CD14-positive monocyte (primary cell): ENCODE measurements around the gene ZSWIM5. TPM values are rescaled to one million over a fixed set of nuclear protein-coding genes. Genes with fewer than 3 reads are reported as not detected.

Source experiments
- DNase-seq, 3 donors: peaks; one replicate each; pipeline ENCODE4 v3.0.0-alpha.2; 2011 to 2022
- H2AFZ ChIP-seq: 2 replicates; pipeline ENCODE4 v1.6.0; 2012; ENCODE audit warnings: mild to moderate bottlenecking, low read depth, low read length, inconsistent platforms; ENCODE audit not compliant: insufficient read depth, poor library complexity, severe bottlenecking
- H3K27ac ChIP-seq, 2 donors: 1 replicate in 1 of 2; 2 replicates in 1 of 2; pipeline ENCODE4 v1.5.1; 2012 to 2013; ENCODE audit warnings: low read length in 2 of 2, control low read depth in 1 of 2, inconsistent platforms in 1 of 2, low read depth in 1 of 2, mild to moderate bottlenecking in 1 of 2
- H3K27me3 ChIP-seq, 2 donors: one replicate each; pipeline versions ENCODE4 v1.6.0 to v1.6.1; 2011 to 2013; ENCODE audit warnings: low read length in 2 of 2; ENCODE audit not compliant: control insufficient read depth in 2 of 2, insufficient read depth in 2 of 2
- H3K36me3 ChIP-seq, 2 donors: replicated peaks in 1 of 2; 1 replicate in 1 of 2; 2 replicates in 1 of 2; pipeline versions ENCODE4 v1.5.1 to v1.6.1; 2012 to 2013; ENCODE audit warnings: low read length in 2 of 2, control low read depth in 1 of 2, inconsistent platforms in 1 of 2, mild to moderate bottlenecking in 1 of 2; ENCODE audit not compliant: insufficient read depth in 2 of 2, control insufficient read depth in 1 of 2
- H3K4me1 ChIP-seq, 2 donors: 1 replicate in 1 of 2; 2 replicates in 1 of 2; pipeline versions ENCODE4 v1.5.1 to v1.6.1; 2012 to 2013; ENCODE audit warnings: low read length in 2 of 2, control low read depth in 1 of 2, inconsistent platforms in 1 of 2, mild to moderate bottlenecking in 1 of 2, moderate library complexity in 1 of 2; ENCODE audit not compliant: insufficient read depth in 2 of 2, control insufficient read depth in 1 of 2
- H3K4me2 ChIP-seq: replicated peaks from 2 replicates; pipeline ENCODE3; 2012; ENCODE audit warnings: low read length, moderate library complexity, mild to moderate bottlenecking; ENCODE audit not compliant: poor library complexity, severe bottlenecking; ENCODE audit errors: extremely low read depth
- H3K4me3 ChIP-seq, 3 experiments: fragments of 200-600 bp in 1 of 3; sonication (generic) in 1 of 3; replicated peaks in 1 of 3; 1 replicate in 2 of 3; 2 replicates in 1 of 3; pipeline ENCODE4 v1.5.1; 2011 to 2013; ENCODE audit warnings: low read length in 3 of 3, mild to moderate bottlenecking in 3 of 3, control low read depth in 2 of 3, low read depth in 2 of 3, inconsistent platforms in 1 of 3, moderate library complexity in 1 of 3
- H3K79me2 ChIP-seq: 2 replicates; pipeline ENCODE4 v1.6.0; 2012; ENCODE audit warnings: mild to moderate bottlenecking, control low read depth, inconsistent platforms, low read length, moderate library complexity; ENCODE audit not compliant: insufficient read depth
- H3K9ac ChIP-seq: 2 replicates; pipeline ENCODE4 v1.6.0; 2017; ENCODE audit warnings: low read length, mild to moderate bottlenecking; ENCODE audit not compliant: insufficient read depth, poor library complexity, severe bottlenecking
- H3K9me3 ChIP-seq, 2 donors: replicated peaks in 1 of 2; 1 replicate in 1 of 2; 2 replicates in 1 of 2; pipeline versions ENCODE4 v1.5.1 to v1.6.1; 2012 to 2013; ENCODE audit warnings: low read length in 2 of 2, control low read depth in 1 of 2; ENCODE audit not compliant: control insufficient read depth in 1 of 2, insufficient read depth in 1 of 2
- H4K20me1 ChIP-seq: 2 replicates; pipeline ENCODE4 v1.6.0; 2012; ENCODE audit warnings: mild to moderate bottlenecking, low read length, control low read depth, moderate library complexity; ENCODE audit not compliant: insufficient read depth
- H3K27ac Mint-ChIP-seq, 7 donors: one replicate each; pipeline ENCODE4 v1.8.0; 2020; ENCODE audit warnings: mild to moderate bottlenecking in 7 of 7, mixed read lengths in 7 of 7, moderate library complexity in 6 of 7, inconsistent platforms in 2 of 7
- H3K27me3 Mint-ChIP-seq, 3 donors: one replicate each; pipeline ENCODE4 v1.8.0; 2021 to 2022; ENCODE audit warnings: low read depth in 3 of 3, mild to moderate bottlenecking in 3 of 3, mixed read lengths in 3 of 3, moderate library complexity in 3 of 3, inconsistent platforms in 1 of 3
- H3K36me3 Mint-ChIP-seq, 2 donors: one replicate each; pipeline ENCODE4 v1.8.0; 2020; ENCODE audit warnings: mixed read lengths in 2 of 2, inconsistent platforms in 1 of 2, mild to moderate bottlenecking in 1 of 2
- H3K4me1 Mint-ChIP-seq: one replicate; pipeline ENCODE4 v1.8.0; 2020; ENCODE audit warnings: mild to moderate bottlenecking, mixed read lengths
- H3K4me3 Mint-ChIP-seq, 2 donors: one replicate each; pipeline ENCODE4 v1.8.0; 2020; ENCODE audit warnings: mild to moderate bottlenecking in 2 of 2, mixed read lengths in 2 of 2, moderate library complexity in 1 of 2
- H3K9me3 Mint-ChIP-seq, 7 donors: one replicate each; pipeline ENCODE4 v1.8.0; 2020 to 2022; ENCODE audit warnings: mixed read lengths in 7 of 7, mild to moderate bottlenecking in 6 of 7, moderate library complexity in 6 of 7, inconsistent platforms in 2 of 7
- CTCF ChIP-seq: fragments of 200-600 bp; IDR thresholded peaks from one replicate; pipeline ENCODE4 v1.8.0; 2022; ENCODE audit warnings: antibody characterized with exemption, mild to moderate bottlenecking
- WGBS: methylation state at CpG from one replicate; pipeline ENCODE4 v1.1.5; 2013; ENCODE audit warnings: missing lambda C conversion rate; ENCODE audit not compliant: insufficient coverage; 5-methylcytosine and 5-hydroxymethylcytosine counted together
- intact Hi-C, 2 donors: fragments of 100-400 bp; cut with micrococcal nuclease; formaldehyde crosslinking; loops; one replicate each; pipeline versions ENCODE4 v1.15.0 to v1.15.1; 2023
- polyA plus RNA-seq, 3 donors: library from polyadenylated mRNA; depleted of rRNA in 1 of 3; unstranded in 2 of 3; stranded (reverse) in 1 of 3; fragments of 300-500 nt in 2 of 3; fragments of >200 nt in 1 of 3; fragmentation: Illumina TruSeq in 2 of 3; gene quantifications; 1 replicate in 2 of 3; 2 replicates in 1 of 3; pipeline ENCODE4 v1.2.3, GENCODE V29; 2012 to 2021

ZSWIM5 gene
- polyA plus RNA-seq, 3 donors, result not detected

- Histone ChIP-seq H4K20me1 (no peaks in the 10 kb centered on the region), H3K27me3 (no peaks in the 10 kb centered on the region), H3K9me3 (peaks cover 3 to 17% of the 10 kb centered on the region in 2 donors), H3K79me2 (no peaks in the 10 kb centered on the region), H3K9ac (no peak overlapping the region), H3K4me3 (no peak overlapping the region), H3K36me3 (no peaks in the 10 kb centered on the region), H3K4me1 (no peaks in the 10 kb centered on the region), H2AFZ (no peak overlapping the region), H3K27ac (no peak overlapping the region), H3K4me2 (no peak overlapping the region)
- peaks cover 0 to 6% (median 5%) of the 10 kb centered on the region in 3 donors for H3K27me3 Mint-ChIP-seq
- no CpG with 5 or more reads among the region's 2 CpGs for WGBS
- no peaks in the 10 kb centered on the region for H3K4me1 Mint-ChIP-seq
- TF ChIP-seq CTCF, result no peak
- DNase-seq, result no peak
- H3K36me3 Mint-ChIP-seq, result no peaks in the 10 kb centered on the region
- intact Hi-C loops, result no loop called here
- no peak overlapping the region for H3K4me3 Mint-ChIP-seq
- H3K27ac Mint-ChIP-seq, result no peak overlapping the region
- H3K9me3 Mint-ChIP-seq, result peaks cover 10 to 44% (median 31%) of the 10 kb centered on the region in 7 donors
Observed at GRCh38 chr1:45238846-45239245, 32.4 kb upstream of the ZSWIM5 start.

- Mint-ChIP-seq H3K9me3 (peaks cover 8 to 29% (median 17%) of the 10 kb centered on the region in 7 donors), H3K4me3 (no peak overlapping the region), H3K4me1 (no peaks in the 10 kb centered on the region), H3K27me3 (peaks cover 0 to 7% (median 0%) of the 10 kb centered on the region in 3 donors), H3K27ac (no peak overlapping the region), H3K36me3 (no peaks in the 10 kb centered on the region)
- TF ChIP-seq CTCF, result no peak
- Histone ChIP-seq H3K4me2 (no peak overlapping the region), H3K4me1 (no peaks in the 10 kb centered on the region), H4K20me1 (no peaks in the 10 kb centered on the region), H2AFZ (no peak overlapping the region), H3K9ac (no peak overlapping the region), H3K79me2 (no peaks in the 10 kb centered on the region), H3K36me3 (no peaks in the 10 kb centered on the region), H3K4me3 (no peak overlapping the region), H3K27ac (no peak overlapping the region), H3K27me3 (no peaks in the 10 kb centered on the region), H3K9me3 (peaks cover 0 to 8% of the 10 kb centered on the region in 2 donors)
- intact Hi-C loops, result no loop called here
- whole genome bisulfite sequencing, result no CpG with 5 or more reads among the region's 1 CpG
- DNase-seq, result no peak
Observed at GRCh38 chr1:45236136-45236535, 29.7 kb upstream of the ZSWIM5 start.
